GM18520 (cell line): ENCODE results near the gene MEX3D.

Experiments
- ATAC-seq: cut with Tn5 transposase; IDR thresholded peaks from one replicate; pipeline ENCODE4 v1.9.1; 2021; ENCODE audit not compliant: unreplicated experiment

The MEX3D gene

DNA sequence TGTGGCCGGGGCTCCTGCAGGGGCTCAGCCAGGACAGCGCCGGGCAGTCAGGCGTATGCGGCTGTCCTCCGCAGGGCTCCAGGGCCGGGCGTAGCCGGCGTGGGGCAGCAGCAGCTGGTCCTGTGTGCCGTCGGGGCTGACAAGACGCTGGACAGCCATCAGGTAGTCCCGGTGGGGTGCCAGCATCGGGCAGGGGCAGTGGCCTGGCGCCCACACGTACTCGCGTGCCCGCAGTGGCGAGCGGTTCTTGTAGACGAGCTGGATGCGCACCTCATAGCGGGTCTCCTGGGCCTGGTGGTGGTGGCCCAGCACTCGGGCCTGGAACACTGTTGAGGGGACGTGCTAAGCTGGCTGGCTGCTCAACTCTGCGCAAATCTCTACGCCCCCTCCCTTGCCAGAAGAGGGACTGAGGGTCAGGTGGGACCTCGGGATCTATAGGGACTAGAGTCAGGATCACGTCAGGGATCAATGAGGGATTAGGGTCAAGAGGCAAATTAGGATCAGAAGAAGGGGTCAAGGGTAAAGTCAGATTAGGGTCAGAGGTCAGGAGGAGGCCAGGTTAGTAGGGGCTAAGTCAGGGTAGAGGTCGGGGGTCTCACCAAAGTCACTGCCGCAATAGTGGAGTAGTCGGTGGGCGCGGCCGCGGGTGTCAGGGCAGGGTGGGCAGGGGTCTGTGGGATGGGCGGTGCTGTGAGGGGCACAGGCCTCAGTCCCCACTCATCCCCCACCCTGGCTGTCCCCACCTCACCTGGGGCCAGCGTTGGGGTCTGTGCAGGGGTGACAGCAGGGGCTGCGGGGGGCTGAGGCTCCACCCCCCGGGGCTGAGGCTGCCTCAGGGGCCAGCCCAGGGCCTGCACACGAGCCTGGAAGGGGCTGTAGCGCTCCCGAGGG lies 61.9 kb downstream of the MEX3D start:
- no peak for ATAC-seq

DNA sequence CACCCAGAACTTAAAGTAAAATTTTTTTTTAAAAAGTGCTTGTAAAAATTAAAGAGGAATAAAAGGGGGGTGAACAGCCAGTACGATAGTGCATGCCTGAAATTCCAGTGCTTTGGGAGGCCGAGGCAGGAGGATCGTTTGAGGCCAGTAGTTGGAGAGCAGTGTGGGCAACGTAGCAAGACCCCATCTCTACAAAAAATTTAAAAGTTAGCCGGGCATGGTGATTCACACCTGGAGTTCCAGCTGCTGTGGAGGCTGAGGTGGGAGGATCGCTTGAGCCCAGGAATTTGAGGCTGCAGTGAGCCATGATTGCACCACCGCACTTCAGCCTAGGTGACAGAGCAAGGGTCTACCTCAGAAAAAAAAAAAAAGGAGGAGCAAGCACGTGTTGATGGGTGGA lies 63.1 kb downstream of the MEX3D start:
- no peak for ATAC-seq
